ENCODE results near the gene EMP1.

- TF ChIP-seq CTCF (IDR thresholded peaks at IDR 0.05; ENCODE audit: poor library complexity) = no peak
- no peak for TF ChIP-seq EZH2 (IDR thresholded peaks at IDR 0.05; ENCODE audit: borderline replicate concordance)
Observed at GRCh38 chr12:13153180-13153579, 43.3 kb upstream of the EMP1 start.
